Chondrocyte (in vitro differentiated cells): ENCODE results near the gene SYNGR4. TPM values are rescaled to one million over a fixed set of nuclear protein-coding genes. Genes with fewer than 3 reads are reported as not detected.

ENCODE experiments used
- DNase-seq: peaks from one replicate; pipeline ENCODE4 v3.0.0; 2021; ENCODE audit warnings: mixed read lengths, low spot score
- H3K27ac Mint-ChIP-seq: one replicate; pipeline ENCODE4 v1.8.0; 2021; ENCODE audit warnings: mild to moderate bottlenecking, moderate library complexity, mixed read lengths; ENCODE audit not compliant: unreplicated experiment
- H3K27me3 Mint-ChIP-seq: 2 replicates; pipeline ENCODE4 v1.8.0; 2021; ENCODE audit warnings: low read depth, mixed read lengths
- H3K36me3 Mint-ChIP-seq: 2 replicates; pipeline ENCODE4 v1.8.0; 2021; ENCODE audit warnings: low read depth, mixed read lengths
- H3K4me1 Mint-ChIP-seq: 2 replicates; pipeline ENCODE4 v1.8.0; 2021; ENCODE audit warnings: low read depth, mild to moderate bottlenecking, mixed read lengths
- H3K4me3 Mint-ChIP-seq: one replicate; pipeline ENCODE4 v1.8.0; 2021; ENCODE audit warnings: mild to moderate bottlenecking, moderate library complexity, mixed read lengths; ENCODE audit not compliant: unreplicated experiment
- H3K9me3 Mint-ChIP-seq: 2 replicates; pipeline ENCODE4 v1.8.0; 2021; ENCODE audit warnings: low read depth, mixed read lengths
- CTCF ChIP-seq: fragments of 200-600 bp; sonication (generic); IDR thresholded peaks from 2 replicates; pipeline ENCODE4 v1.5.0; 2021; ENCODE audit warnings: antibody characterized with exemption, mild to moderate bottlenecking, moderate library complexity
- total RNA-seq: library from RNA; stranded (reverse); gene quantifications from 3 replicates; pipeline ENCODE4 v1.2.1, GENCODE V29; 2021

The SYNGR4 gene
- total RNA-seq, 1 donor from 2014 or later, result not detected

DNA sequence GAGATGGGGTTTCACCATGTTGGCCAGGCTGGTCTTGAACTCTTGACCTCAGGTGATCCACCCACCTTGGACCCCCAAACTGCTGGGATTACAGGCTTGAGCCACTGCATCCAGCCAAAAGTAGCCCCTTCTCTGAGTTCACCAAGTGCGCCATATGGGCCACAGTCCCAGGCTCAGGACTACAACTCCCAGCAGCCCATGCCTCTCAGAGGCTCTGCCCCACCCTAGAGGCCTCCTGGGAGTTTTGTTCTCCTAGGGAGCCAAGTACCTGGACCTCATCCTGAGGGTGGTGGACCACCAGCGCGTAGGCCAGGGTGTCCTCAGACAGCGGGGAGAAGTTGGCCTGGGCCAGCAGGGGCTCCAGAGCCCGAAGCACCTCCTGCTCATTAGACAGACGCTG lies 19.3 kb upstream of the SYNGR4 start:
- Mint-ChIP-seq H3K27ac (no peak overlapping the region), H3K36me3 (no peaks in the 10 kb centered on the region), H3K4me1 (peaks cover 5% of the 10 kb centered on the region), H3K9me3 (no peaks in the 10 kb centered on the region), H3K4me3 (no peak overlapping the region), H3K27me3 (no peaks in the 10 kb centered on the region)
- TF ChIP-seq CTCF, result no peak
- no peak for DNase-seq

DNA sequence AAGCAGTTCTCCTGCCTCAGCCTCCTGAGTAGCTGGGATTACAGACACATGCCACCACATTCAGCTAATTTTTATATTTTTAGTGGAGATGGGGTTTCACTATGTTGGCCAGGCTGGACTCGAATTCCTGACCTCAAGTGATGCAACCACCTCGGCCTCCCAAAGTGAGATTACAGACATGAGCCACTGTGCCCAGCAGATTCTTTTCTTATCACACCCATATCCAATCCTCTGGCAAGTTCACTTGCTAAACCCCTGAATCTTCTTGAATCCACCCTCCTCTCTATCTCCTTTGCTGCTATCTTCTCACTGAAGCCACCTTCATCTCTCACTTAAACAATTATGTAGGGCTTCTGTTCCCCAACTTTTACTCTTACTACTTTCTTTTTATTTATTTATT lies 18.0 kb upstream of the SYNGR4 start:
- Mint-ChIP-seq H3K4me1 (peaks cover 5% of the 10 kb centered on the region), H3K4me3 (no peak overlapping the region), H3K36me3 (no peaks in the 10 kb centered on the region), H3K9me3 (no peaks in the 10 kb centered on the region), H3K27ac (no peak overlapping the region), H3K27me3 (no peaks in the 10 kb centered on the region)
- TF ChIP-seq CTCF, result no peak
- no peak for DNase-seq

GRCh38 chr19:48348045-48348444 lies 16.1 kb upstream of the SYNGR4 start:
- H3K27ac Mint-ChIP-seq, result no peak overlapping the region
- no peak overlapping the region for H3K4me3 Mint-ChIP-seq
- peaks cover 5% of the 10 kb centered on the region for H3K4me1 Mint-ChIP-seq
- no peak for TF ChIP-seq CTCF
- no peaks in the 10 kb centered on the region for H3K9me3 Mint-ChIP-seq
- H3K36me3 Mint-ChIP-seq, result no peaks in the 10 kb centered on the region
- H3K27me3 Mint-ChIP-seq, result no peaks in the 10 kb centered on the region
- no peak for DNase-seq

- no peak overlapping the region for H3K4me3 Mint-ChIP-seq
- no peaks in the 10 kb centered on the region for H3K9me3 Mint-ChIP-seq
- no peaks in the 10 kb centered on the region for H3K36me3 Mint-ChIP-seq
- no peaks in the 10 kb centered on the region for H3K27me3 Mint-ChIP-seq
- TF ChIP-seq CTCF, result no peak
- DNase-seq, result no peak
- H3K4me1 Mint-ChIP-seq, result peaks cover 8% of the 10 kb centered on the region
- no peak overlapping the region for H3K27ac Mint-ChIP-seq
Observed at GRCh38 chr19:48348737-48349136, 15.4 kb upstream of the SYNGR4 start.

- H3K4me1 Mint-ChIP-seq, result peaks cover 9% of the 10 kb centered on the region
- TF ChIP-seq CTCF, result no peak
- H3K9me3 Mint-ChIP-seq, result no peaks in the 10 kb centered on the region
- H3K27me3 Mint-ChIP-seq, result no peaks in the 10 kb centered on the region
- no peak overlapping the region for H3K4me3 Mint-ChIP-seq
- no peak overlapping the region for H3K27ac Mint-ChIP-seq
- DNase-seq, result no peak
- no peaks in the 10 kb centered on the region for H3K36me3 Mint-ChIP-seq
Observed at GRCh38 chr19:48350856-48351255, 13.3 kb upstream of the SYNGR4 start.
